K562 (cell line): Measurements from ENCODE around the gene BMPER. TPM values are rescaled to one million over a fixed set of nuclear protein-coding genes. Genes with fewer than 3 reads are reported as not detected.

Experiments
- ATAC-seq: fragments of 200-7000 bp; cut with Tn5 transposase; 3 replicates; pipeline ENCODE4 v1.9.1; 2020; ENCODE audit warnings: moderate library complexity
- BruUV-seq: library from RNA; stranded (reverse); fragments of 400-500 nt; replicated peaks from 2 replicates; lab custom pipeline; 2021; lab: Mats Ljungman, UMichigan
- CTCF ChIA-PET: fragments of 300-600 bp; formaldehyde crosslinking; extraction: SDS; loops from one replicate; lab custom pipeline; 2021; ENCODE audit warnings: low intra/inter-chr PET ratio; lab: Yijun Ruan, JAX
- POLR2A ChIA-PET: fragments of 300-600, 350-650 bp; sonication (Branson Sonifier 250); formaldehyde crosslinking; extraction: SDS; loops from one replicate; lab custom pipeline; 2021; ENCODE audit warnings: antibody characterized with exemption, inconsistent platforms; lab: Yijun Ruan, JAX
- DNase-seq, 4 experiments: peaks; one replicate each; pipeline versions ENCODE4 v3.0.0 to v3.0.0-alpha.2; 2011 to 2018; ENCODE audit warnings: low spot score in 3 of 4, mixed read lengths in 3 of 4; ENCODE audit errors: extremely low read depth in 1 of 4
- FAIRE-seq: peaks from 2 replicates; lab custom pipeline; 2011; peaks lifted over from hg19 to GRCh38; lab: Jason Lieb, UNC
- H2AFZ ChIP-seq: 2 replicates; pipeline ENCODE4 v1.6.0; 2011; ENCODE audit warnings: low read depth, low read length, control low read depth, inconsistent platforms
- H3K27ac ChIP-seq: fragments of 200-600 bp; 3 replicates; pipeline ENCODE4 v1.8.0; 2011; ENCODE audit warnings: low read depth, mild to moderate bottlenecking, control low read depth, inconsistent platforms, low read length, moderate library complexity, mixed read lengths; ENCODE audit errors: extremely low read depth
- H3K27me3 ChIP-seq, 2 experiments: fragments of 300-600 bp in 1 of 2; 2 replicates in 1 of 2; 3 replicates in 1 of 2; pipeline versions ENCODE4 v1.6.0 to v1.8.0; 2011; ENCODE audit warnings: inconsistent platforms in 2 of 2, low read length in 2 of 2, mild to moderate bottlenecking in 1 of 2, mixed read lengths in 1 of 2, moderate library complexity in 1 of 2; ENCODE audit not compliant: control insufficient read depth in 2 of 2, insufficient read depth in 2 of 2
- H3K36me3 ChIP-seq: fragments of 300-600 bp; 3 replicates; pipeline ENCODE4 v1.8.0; 2011; ENCODE audit warnings: mild to moderate bottlenecking, low read length, inconsistent platforms; ENCODE audit not compliant: control insufficient read depth, insufficient read depth
- H3K4me1 ChIP-seq, 2 experiments: fragments of 200-600 bp in 1 of 2; replicated peaks in 1 of 2; 2 replicates in 1 of 2; 3 replicates in 1 of 2; pipeline versions ENCODE4 v1.5.1 to v1.8.0; 2011; ENCODE audit warnings: inconsistent platforms in 2 of 2, low read length in 2 of 2, mild to moderate bottlenecking in 1 of 2, mixed read lengths in 1 of 2, moderate library complexity in 1 of 2; ENCODE audit not compliant: control insufficient read depth in 2 of 2, insufficient read depth in 2 of 2
- H3K4me2 ChIP-seq: 2 replicates; pipeline ENCODE4 v1.6.1; 2011; ENCODE audit warnings: low read length, control low read depth, inconsistent platforms, mixed read lengths; ENCODE audit not compliant: insufficient read depth
- H3K4me3 ChIP-seq: fragments of 200-600 bp; sonication (generic), shearing (Covaris generic); 2 replicates; pipeline ENCODE4 v1.5.1; 2016; ENCODE audit warnings: control low read depth, inconsistent platforms
- H3K79me2 ChIP-seq: fragments of 200-600 bp; 3 replicates; pipeline ENCODE4 v1.8.0; 2011; ENCODE audit warnings: low read length, inconsistent platforms; ENCODE audit not compliant: control insufficient read depth, insufficient read depth
- H3K9ac ChIP-seq, 2 experiments: 2 replicates each; pipeline versions ENCODE4 v1.6.0 to v1.6.1; 2011; ENCODE audit warnings: low read depth in 2 of 2, low read length in 2 of 2, control low read depth in 1 of 2, inconsistent platforms in 1 of 2, mild to moderate bottlenecking in 1 of 2, mixed read lengths in 1 of 2; ENCODE audit not compliant: insufficient read depth in 1 of 2
- H3K9me1 ChIP-seq: one replicate; pipeline ENCODE4 v1.6.0; 2011; ENCODE audit warnings: inconsistent platforms, mild to moderate bottlenecking, low read length, moderate library complexity; ENCODE audit not compliant: control insufficient read depth, insufficient read depth
- H3K9me3 ChIP-seq: replicated peaks from 2 replicates; pipeline ENCODE4 v1.5.1; 2011; ENCODE audit warnings: low read depth, low read length, inconsistent platforms; ENCODE audit not compliant: control insufficient read depth, insufficient read depth
- H4K20me1 ChIP-seq: replicated peaks from 2 replicates; pipeline ENCODE4 v1.6.1; 2011; ENCODE audit warnings: low read length, inconsistent platforms, mixed read lengths; ENCODE audit not compliant: control insufficient read depth, insufficient read depth
- ZNF444 ChIP-seq: fragments of 250-450 bp; sonication (Bioruptor Pico); IDR thresholded peaks from 2 replicates; pipeline ENCODE4 v1.4.0; 2020; ENCODE audit warnings: mild to moderate bottlenecking, moderate library complexity
- WGBS: fragments of 100-300 bp; shearing (Covaris generic); methylation state at CpG from one replicate; pipeline ENCODE4 v1.1.6; 2016; ENCODE audit warnings: low coverage, mixed read lengths; ENCODE audit not compliant: insufficient coverage; ENCODE audit errors: missing lambda C conversion rate; 5-methylcytosine and 5-hydroxymethylcytosine counted together
- in situ Hi-C: fragments of 300-500 bp; cut with MboI; formaldehyde crosslinking; loops from 4 replicates; pipeline ENCODE4 v1.15.0; 2018; ENCODE audit warnings: inconsistent platforms, mixed read lengths
- intact Hi-C: fragments of 100-400 bp; cut with micrococcal nuclease; formaldehyde crosslinking; loops from 2 replicates; pipeline ENCODE4 v1.14.2; 2022
- polyA plus RNA-seq, 8 experiments: library from polyadenylated mRNA; depleted of rRNA in 4 of 8; stranded (reverse) in 5 of 8; unstranded in 3 of 8; fragments of >200 nt; fragmentation: Nextera tagmentation in 2 of 8; fragmentation: Illumina TruSeq in 1 of 8; extraction: Ambion mirVana in 2 of 8; extraction: Trizol in 1 of 8; gene quantifications; 2 replicates each; pipeline versions ENCODE4 v1.2.1 to v1.2.3, GENCODE V29; 2011 to 2014; ENCODE audit warnings: inconsistent platforms in 1 of 8, missing spikeins in 1 of 8
- total RNA-seq, 7 experiments: library from RNA; depleted of rRNA in 6 of 7; stranded (reverse); fragments of >200 nt in 6 of 7; fragmentation: Illumina TruSeq in 2 of 7; extraction: Trizol in 2 of 7; gene quantifications; 2 replicates each; pipeline versions ENCODE4 v1.2.1 to v1.2.3, GENCODE V29; 2011 to 2021; ENCODE audit warnings: low replicate concordance in 1 of 7
- TF ChIP-seq, protein P1 (sequence below), 3 experiments: IDR thresholded peaks in 2 of 3; conservative IDR thresholded peaks in 1 of 3; 2 replicates each; pipeline ENCODE4 v1.5.1; 2011 to 2012; ENCODE audit warnings: low read length in 3 of 3, mild to moderate bottlenecking in 3 of 3, control low read depth in 2 of 3, improper control_type of control experiment in 1 of 3, inconsistent platforms in 1 of 3, low read depth in 1 of 3, mixed read lengths in 1 of 3, moderate library complexity in 1 of 3; ENCODE audit not compliant: insufficient read depth in 2 of 3

BMPER gene
- total and polyA plus RNA-seq, 9 of the 15 experiments (the other 6 are each of a cell fraction or from before 2014, with no cell fraction given): not detected

- Histone ChIP-seq H4K20me1 (no peaks in the 10 kb centered on the region; the same call in 1 of the 2 replicates), H3K4me2 (no peak overlapping the region)
- ChIA-PET POLR2A (no interaction called here), CTCF (no interaction called here)
- 0% methylated on average over 5 of the region's 5 CpGs for WGBS
- in situ Hi-C loops: no loop called here
- DNase-seq: peak; percentile 14 to 21 (median 17)
- TF ChIP-seq, protein P1, sequence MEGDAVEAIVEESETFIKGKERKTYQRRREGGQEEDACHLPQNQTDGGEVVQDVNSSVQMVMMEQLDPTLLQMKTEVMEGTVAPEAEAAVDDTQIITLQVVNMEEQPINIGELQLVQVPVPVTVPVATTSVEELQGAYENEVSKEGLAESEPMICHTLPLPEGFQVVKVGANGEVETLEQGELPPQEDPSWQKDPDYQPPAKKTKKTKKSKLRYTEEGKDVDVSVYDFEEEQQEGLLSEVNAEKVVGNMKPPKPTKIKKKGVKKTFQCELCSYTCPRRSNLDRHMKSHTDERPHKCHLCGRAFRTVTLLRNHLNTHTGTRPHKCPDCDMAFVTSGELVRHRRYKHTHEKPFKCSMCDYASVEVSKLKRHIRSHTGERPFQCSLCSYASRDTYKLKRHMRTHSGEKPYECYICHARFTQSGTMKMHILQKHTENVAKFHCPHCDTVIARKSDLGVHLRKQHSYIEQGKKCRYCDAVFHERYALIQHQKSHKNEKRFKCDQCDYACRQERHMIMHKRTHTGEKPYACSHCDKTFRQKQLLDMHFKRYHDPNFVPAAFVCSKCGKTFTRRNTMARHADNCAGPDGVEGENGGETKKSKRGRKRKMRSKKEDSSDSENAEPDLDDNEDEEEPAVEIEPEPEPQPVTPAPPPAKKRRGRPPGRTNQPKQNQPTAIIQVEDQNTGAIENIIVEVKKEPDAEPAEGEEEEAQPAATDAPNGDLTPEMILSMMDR (IDR thresholded peaks at IDR 0.05 in 2 of 3, conservative IDR thresholded peaks at IDR 0.05 in 1 of 3; ENCODE audit: insufficient read depth in 2 of 3, low read depth in 1 of 3, low read length in 3 of 3): peak; percentile 27 to 62 (median 33); a peak in 4 of 6 replicates
- TF ChIP-seq ZNF444: no peak
- TF ChIP-seq, all 486 proteins: peak for 1
- H3K27ac ChIP-seq: no peak overlapping the region
- no peak overlapping the region for H2AFZ ChIP-seq
- BruUV-seq: no TSS peak
- intact Hi-C loops: no loop called here
- H3K4me1 ChIP-seq: no peaks in the 10 kb centered on the region
- FAIRE-seq (no peak), ATAC-seq (peak; percentile 87)
- H3K27me3 ChIP-seq: no peaks in the 10 kb centered on the region
- no peak overlapping the region for H3K9ac ChIP-seq
- no peaks in the 10 kb centered on the region for H3K36me3 ChIP-seq
- no peaks in the 10 kb centered on the region for H3K9me3 ChIP-seq
- H3K4me3 ChIP-seq: no peak overlapping the region
- no peaks in the 10 kb centered on the region for H3K9me1 ChIP-seq
- H3K79me2 ChIP-seq: no peaks in the 10 kb centered on the region
Measured at GRCh38 chr7:33886149-33886623, 19.2 kb upstream of the BMPER start.
